Small intestine (tissue), 7 donors: ENCODE results near the gene MRAP. TPM values are rescaled to one million over a fixed set of nuclear protein-coding genes. Genes with fewer than 3 reads are reported as not detected.

ENCODE experiments used
- DNase-seq, 2 donors: peaks; one replicate each; pipeline versions ENCODE4 v3.0.0 to v3.0.0-alpha.2; 2013
- FAIRE-seq: peaks from 2 replicates; lab custom pipeline; 2012; peaks lifted over from hg19 to GRCh38; lab: Jason Lieb, UNC
- H3K27ac ChIP-seq, 3 donors: one replicate each; pipeline ENCODE4 v1.5.1; 2013; ENCODE audit warnings: low read length in 2 of 3, mild to moderate bottlenecking in 2 of 3, control low read depth in 1 of 3, inconsistent platforms in 1 of 3, low read depth in 1 of 3, moderate library complexity in 1 of 3
- H3K27me3 ChIP-seq, 3 donors: one replicate each; pipeline ENCODE4 v1.6.1; 2013; ENCODE audit warnings: low read length in 3 of 3, inconsistent platforms in 1 of 3; ENCODE audit not compliant: control insufficient read depth in 3 of 3, insufficient read depth in 3 of 3
- H3K36me3 ChIP-seq, 3 donors: one replicate each; pipeline ENCODE4 v1.6.1; 2013; ENCODE audit warnings: low read length in 3 of 3, inconsistent platforms in 1 of 3, low read depth in 1 of 3, mild to moderate bottlenecking in 1 of 3, moderate library complexity in 1 of 3; ENCODE audit not compliant: control insufficient read depth in 3 of 3, insufficient read depth in 2 of 3
- H3K4me1 ChIP-seq, 3 donors: one replicate each; pipeline ENCODE4 v1.6.1; 2013; ENCODE audit warnings: low read length in 2 of 3, inconsistent platforms in 1 of 3, low read depth in 1 of 3, mild to moderate bottlenecking in 1 of 3, moderate library complexity in 1 of 3; ENCODE audit not compliant: control insufficient read depth in 3 of 3, insufficient read depth in 2 of 3
- H3K4me3 ChIP-seq, 3 donors: one replicate each; pipeline ENCODE4 v1.5.1; 2013; ENCODE audit warnings: low read length in 3 of 3, control low read depth in 1 of 3, inconsistent platforms in 1 of 3, low read depth in 1 of 3, mild to moderate bottlenecking in 1 of 3, moderate library complexity in 1 of 3
- H3K9me3 ChIP-seq, 2 donors: one replicate each; pipeline ENCODE4 v1.6.1; 2013; ENCODE audit warnings: low read depth in 1 of 2, low read length in 1 of 2; ENCODE audit not compliant: control insufficient read depth in 2 of 2, insufficient read depth in 1 of 2
- WGBS, 3 donors: extraction: QIAGEN DNeasy Blood & Tissue Kit; methylation state at CpG; one replicate each; pipeline ENCODE4 v1.1.7; 2013; 5-methylcytosine and 5-hydroxymethylcytosine counted together
- polyA plus RNA-seq, 4 donors: library from polyadenylated mRNA; stranded (reverse) in 3 of 4; unstranded in 1 of 4; fragments of 200-250 nt in 3 of 4; fragments of 120-200 nt in 1 of 4; gene quantifications; one replicate each; pipeline versions ENCODE4 v1.2.1 to v1.2.3, GENCODE V29; 2013
- donor health status: healthy with polysubstance abuse.
- donor health status: control.
- donor health status: control.
- donor health status: Bipolar disorder and iron deficiency.
- donor health status: healthy.

The MRAP gene
- polyA plus RNA-seq, 4 donors = 0.13 to 8.5 TPM; not detected in 2

DNA sequence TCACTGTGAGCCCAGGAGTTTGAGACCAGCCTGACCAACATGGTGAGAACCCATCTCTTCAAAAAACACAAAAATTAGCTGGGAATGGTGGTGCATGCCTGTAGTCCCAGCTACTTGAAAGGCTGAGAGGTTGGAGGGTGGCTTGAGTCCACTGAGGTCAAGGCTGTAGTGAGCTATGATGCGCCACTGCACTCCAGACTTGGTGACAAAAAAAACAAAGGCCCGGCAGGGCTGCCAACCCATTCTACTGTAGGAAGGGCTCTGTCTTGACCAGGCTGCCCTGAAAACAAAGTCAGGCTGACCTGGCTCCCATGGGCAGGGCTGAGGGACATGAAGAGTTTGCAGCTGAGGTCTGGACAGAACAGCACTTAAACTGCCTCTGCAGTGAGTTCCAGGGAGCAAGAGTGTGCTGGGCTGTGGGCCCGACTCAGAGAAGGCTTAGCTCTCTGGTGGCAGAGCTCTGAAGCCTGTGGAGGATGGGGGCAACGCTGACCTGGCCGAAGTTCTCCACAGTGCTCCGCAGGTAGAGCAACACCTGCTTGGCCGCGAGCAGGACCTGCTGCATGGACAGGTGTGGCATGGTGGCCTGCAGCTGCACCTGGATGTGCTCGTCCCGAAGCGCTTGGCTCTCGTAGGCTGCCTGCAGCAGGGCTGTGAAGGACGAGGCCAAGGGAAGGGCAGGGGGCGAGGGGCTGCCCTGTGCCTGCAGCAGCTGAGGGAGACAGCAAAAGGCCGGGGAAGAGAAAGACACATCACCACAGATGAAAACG is 51.7 kb downstream of the MRAP start:
- no peaks in the 10 kb centered on the region for H3K4me1 ChIP-seq
- H3K36me3 ChIP-seq = peaks cover 29 to 83% (median 33%) of the 10 kb centered on the region in 3 donors
- 92 to 97% (median 94%) methylated on average over 16 of the region's 16 CpGs for WGBS, 3 donors
- H3K27ac ChIP-seq = no peak overlapping the region
- peaks cover 0 to 6% of the 10 kb centered on the region in 2 donors for H3K9me3 ChIP-seq
- no peaks in the 10 kb centered on the region for H3K27me3 ChIP-seq
- FAIRE-seq (no peak), DNase-seq (no peak)
- H3K4me3 ChIP-seq = no peak overlapping the region

GRCh38 chr21:32350981-32351380 is 52.3 kb downstream of the MRAP start:
- DNase-seq (no peak), FAIRE-seq (no peak)
- H3K9me3 ChIP-seq = peaks cover 0 to 1% of the 10 kb centered on the region in 2 donors
- no peaks in the 10 kb centered on the region for H3K27me3 ChIP-seq
- peaks cover 24 to 84% (median 29%) of the 10 kb centered on the region in 3 donors for H3K36me3 ChIP-seq
- no peak overlapping the region for H3K4me3 ChIP-seq
- 90 to 96% (median 91%) methylated on average over 13 of the region's 13 CpGs for WGBS, 3 donors
- no peaks in the 10 kb centered on the region for H3K4me1 ChIP-seq
- no peak overlapping the region for H3K27ac ChIP-seq

DNA sequence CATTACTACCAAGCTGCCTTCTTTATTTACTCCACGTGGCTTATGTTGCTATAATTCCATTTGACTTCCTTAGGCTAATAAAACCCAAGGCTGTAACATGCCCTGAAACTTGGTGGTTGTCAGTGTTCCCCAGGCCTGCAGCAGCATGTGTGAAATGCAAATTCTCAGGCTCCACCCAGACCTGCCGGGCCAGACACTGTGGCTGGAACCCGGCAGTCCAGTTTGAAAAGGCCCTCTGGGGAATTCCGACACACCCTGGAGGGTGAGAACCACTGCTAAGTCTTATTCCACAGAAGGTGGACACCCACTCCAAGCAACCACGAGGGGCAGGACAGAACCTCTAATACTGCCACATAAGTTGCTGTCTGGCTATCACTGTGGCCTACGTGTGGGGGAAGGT is 52.8 kb downstream of the MRAP start:
- Histone ChIP-seq H3K36me3 (peaks cover 24 to 83% (median 29%) of the 10 kb centered on the region in 3 donors), H3K27me3 (no peaks in the 10 kb centered on the region), H3K4me3 (no peak overlapping the region), H3K27ac (no peak overlapping the region), H3K9me3 (no peaks in the 10 kb centered on the region), H3K4me1 (no peaks in the 10 kb centered on the region)
- 77 to 82% (median 81%) methylated on average over 6 of the region's 6 CpGs for WGBS, 3 donors
- FAIRE-seq (no peak), DNase-seq (no peak)

DNA sequence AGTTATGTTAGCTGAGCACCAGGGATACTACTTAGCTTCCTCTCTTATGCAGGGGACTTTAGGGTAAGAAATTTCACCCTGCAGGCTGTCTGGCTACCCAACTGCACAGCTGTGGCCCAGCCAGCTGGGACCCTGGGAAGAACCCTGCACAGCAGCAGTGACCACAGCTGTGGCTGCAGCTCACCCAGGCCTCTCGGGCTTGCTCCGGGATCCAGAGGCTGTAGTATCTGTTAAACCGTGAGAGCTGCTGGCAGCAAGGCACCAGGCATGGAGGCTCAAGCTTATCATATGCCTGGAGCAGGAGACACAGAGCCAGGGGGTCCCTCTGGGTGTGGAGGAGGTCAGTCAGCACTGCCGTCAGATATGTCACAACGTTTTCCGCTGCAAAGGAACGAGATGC is 53.9 kb downstream of the MRAP start:
- WGBS, 3 donors = 93 to 95% (median 94%) methylated on average over 7 of the region's 7 CpGs
- H3K4me3 ChIP-seq = no peak overlapping the region

DNA sequence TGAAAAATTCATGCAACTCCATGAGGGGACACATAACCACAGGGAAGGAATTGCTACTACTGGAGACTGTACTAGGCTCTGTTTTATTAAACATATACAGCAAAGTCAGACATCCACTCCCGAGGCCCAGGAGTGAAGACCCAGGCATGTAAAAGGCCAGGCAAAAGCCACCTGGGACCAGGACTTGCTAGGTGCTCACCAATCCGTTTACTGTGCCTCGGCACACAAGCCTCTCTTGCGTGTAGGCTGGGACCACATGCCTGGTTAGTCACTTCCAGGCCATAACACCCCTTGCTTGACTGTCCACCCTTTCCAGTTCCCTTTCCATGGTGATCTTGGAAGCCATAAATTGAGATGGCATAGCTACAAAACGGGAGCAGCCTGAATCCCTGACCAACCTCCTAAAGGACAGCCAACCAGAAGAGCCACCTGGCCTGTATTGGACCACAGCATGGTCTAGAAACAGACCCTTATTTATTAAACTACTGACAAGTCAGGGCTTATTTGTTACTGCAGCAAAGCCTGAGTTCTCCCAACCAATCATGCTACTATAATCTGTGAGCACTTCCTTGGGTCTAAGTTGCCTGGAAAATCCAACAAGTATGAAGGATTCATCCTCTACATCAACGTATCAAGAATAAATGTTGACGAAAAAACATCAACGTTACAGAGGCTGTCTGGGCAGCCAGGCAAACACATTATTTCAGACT is 54.5 kb downstream of the MRAP start:
- DNase-seq (no peak), FAIRE-seq (no peak)
- 94 to 96% (median 95%) methylated on average over 8 of the region's 8 CpGs for WGBS, 3 donors
- peaks cover 22 to 75% (median 23%) of the 10 kb centered on the region in 3 donors for H3K36me3 ChIP-seq
- no peaks in the 10 kb centered on the region for H3K9me3 ChIP-seq
- no peaks in the 10 kb centered on the region for H3K27me3 ChIP-seq
- H3K27ac ChIP-seq = no peak overlapping the region
- no peaks in the 10 kb centered on the region for H3K4me1 ChIP-seq
- H3K4me3 ChIP-seq = no peak overlapping the region

More for the DNA sequence above, 53.9 kb downstream of the MRAP start:
- H3K9me3 ChIP-seq = no peaks in the 10 kb centered on the region
- no peaks in the 10 kb centered on the region for H3K4me1 ChIP-seq
- no peak overlapping the region for H3K27ac ChIP-seq
- no peaks in the 10 kb centered on the region for H3K27me3 ChIP-seq
- DNase-seq (no peak), FAIRE-seq (no peak)
- peaks cover 19 to 75% (median 24%) of the 10 kb centered on the region in 3 donors for H3K36me3 ChIP-seq

- H3K27me3 ChIP-seq = no peaks in the 10 kb centered on the region
- H3K27ac ChIP-seq = no peak overlapping the region
- H3K4me1 ChIP-seq = no peaks in the 10 kb centered on the region
- FAIRE-seq = no peak
- 92 to 100% (median 100%) methylated on average over 1 of the region's 1 CpG for WGBS, 3 donors
- peaks cover 22 to 72% (median 33%) of the 10 kb centered on the region in 3 donors for H3K36me3 ChIP-seq
- no peak for DNase-seq
- no peak overlapping the region for H3K4me3 ChIP-seq
- H3K9me3 ChIP-seq = no peaks in the 10 kb centered on the region
These were observed 58.3 kb downstream of the MRAP start for GRCh38 chr21:32356874-32357395.

DNA sequence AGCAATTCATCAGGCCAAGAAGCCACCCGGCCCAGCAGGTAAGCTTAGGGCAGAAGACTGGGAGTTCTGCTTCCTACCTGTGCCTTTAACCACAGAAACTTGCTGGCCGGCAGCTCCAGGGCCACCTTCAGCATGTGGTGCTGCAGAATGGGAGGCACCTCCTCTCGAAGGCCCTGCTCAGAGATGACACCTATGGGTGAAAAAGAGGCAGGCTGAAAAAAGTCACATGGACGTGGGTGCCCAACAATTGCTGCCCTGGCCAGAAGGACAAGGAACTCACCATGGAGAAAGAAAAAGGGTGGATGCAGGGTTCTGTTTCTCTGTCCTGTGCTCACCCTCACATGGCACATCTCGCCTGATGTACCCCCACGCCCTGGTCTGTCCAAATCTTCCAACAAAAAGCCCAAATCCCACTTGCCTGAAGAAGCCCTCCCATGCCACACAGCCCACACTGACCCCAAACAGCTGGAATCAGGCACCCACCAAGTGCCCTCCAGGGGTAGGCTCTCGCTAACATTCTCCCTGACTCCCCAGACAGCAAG is 61.1 kb downstream of the MRAP start:
- no peak for FAIRE-seq
- WGBS, 3 donors = 59 to 70% (median 68%) methylated on average over 7 of the region's 7 CpGs
- Histone ChIP-seq H3K4me1 (no peaks in the 10 kb centered on the region), H3K36me3 (peaks cover 16 to 79% (median 24%) of the 10 kb centered on the region in 3 donors), H3K27me3 (no peaks in the 10 kb centered on the region), H3K27ac (no peak overlapping the region), H3K4me3 (no peak overlapping the region), H3K9me3 (no peaks in the 10 kb centered on the region)
- peak in 1 of 2 donors; percentile 9 for DNase-seq

DNA sequence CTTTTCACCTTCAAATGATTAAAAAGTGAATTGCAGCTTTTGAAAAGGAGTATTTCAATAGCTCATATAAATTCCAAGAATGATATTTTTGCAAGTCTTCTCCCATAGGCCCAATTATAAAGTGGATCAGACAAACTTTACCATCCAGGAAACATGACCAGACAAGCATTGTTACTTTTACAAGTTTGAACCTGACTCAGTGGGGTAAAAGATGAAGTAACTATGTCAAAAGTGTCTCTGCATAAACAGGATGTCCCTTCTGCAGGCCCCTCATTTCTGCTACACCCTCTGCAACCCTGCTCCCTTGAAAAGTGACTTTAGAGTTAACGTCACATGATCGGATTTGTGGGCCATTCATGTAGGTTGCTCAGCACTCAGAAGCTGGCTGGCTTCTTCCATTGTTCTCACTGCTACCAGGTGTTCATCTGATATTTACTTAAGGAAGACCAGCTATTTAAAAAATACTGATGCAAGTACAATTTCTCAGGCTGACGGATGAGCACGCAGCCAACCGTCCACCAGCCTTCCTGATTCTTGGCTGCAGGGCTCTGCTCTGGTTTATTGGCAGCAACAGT is 61.8 kb downstream of the MRAP start:
- H3K9me3 ChIP-seq = no peaks in the 10 kb centered on the region
- 86 to 93% (median 89%) methylated on average over 5 of the region's 5 CpGs for WGBS, 3 donors
- no peak for DNase-seq
- no peak overlapping the region for H3K4me3 ChIP-seq
- no peaks in the 10 kb centered on the region for H3K4me1 ChIP-seq
- H3K36me3 ChIP-seq = peaks cover 19 to 81% (median 23%) of the 10 kb centered on the region in 3 donors
- no peaks in the 10 kb centered on the region for H3K27me3 ChIP-seq
- no peak overlapping the region for H3K27ac ChIP-seq
- no peak for FAIRE-seq
